Stimulated activated CD4-positive, alpha-beta T cell treated with anti-CD3 and anti-CD28 coated beads, TNF-alpha, amount 100 ng/mL, for 1 hour (primary cell): Measurements from ENCODE around the gene TFF1.

ENCODE experiments used
- DNase-seq, 3 donors: peaks; one replicate each; pipeline ENCODE4 v3.0.0-alpha.2; 2020; ENCODE audit warnings: low read depth in 3 of 3, low spot score in 1 of 3

TFF1 gene

GRCh38 chr21:42319851-42320572, 46.3 kb downstream of the TFF1 start:
- no peak for DNase-seq

DNA sequence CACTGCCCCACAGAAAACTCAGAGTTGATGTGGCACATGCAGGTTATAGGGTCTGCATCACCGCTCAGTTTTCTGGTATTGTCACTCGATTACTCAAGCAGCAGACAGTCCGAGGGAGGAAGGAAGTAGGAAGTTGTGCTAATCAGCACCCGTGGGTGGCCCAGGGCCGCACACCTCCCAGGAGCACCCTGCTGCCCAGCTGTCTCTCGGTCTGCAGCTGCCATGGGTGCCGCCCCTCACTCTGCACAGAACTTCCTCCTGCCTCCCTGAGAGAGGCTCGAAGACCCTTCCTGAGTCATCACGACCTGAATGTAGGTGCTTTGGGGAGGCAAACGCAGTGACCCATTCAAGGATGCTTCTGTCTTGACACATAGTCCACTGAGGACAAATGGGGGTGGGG, 47.0 kb downstream of the TFF1 start:
- no peak for DNase-seq

- DNase-seq: no peak
Measured at GRCh38 chr21:42317826-42318746, 48.2 kb downstream of the TFF1 start.

- DNase-seq: no peak
Measured at GRCh38 chr21:42317341-42317741, 49.0 kb downstream of the TFF1 start.

DNA sequence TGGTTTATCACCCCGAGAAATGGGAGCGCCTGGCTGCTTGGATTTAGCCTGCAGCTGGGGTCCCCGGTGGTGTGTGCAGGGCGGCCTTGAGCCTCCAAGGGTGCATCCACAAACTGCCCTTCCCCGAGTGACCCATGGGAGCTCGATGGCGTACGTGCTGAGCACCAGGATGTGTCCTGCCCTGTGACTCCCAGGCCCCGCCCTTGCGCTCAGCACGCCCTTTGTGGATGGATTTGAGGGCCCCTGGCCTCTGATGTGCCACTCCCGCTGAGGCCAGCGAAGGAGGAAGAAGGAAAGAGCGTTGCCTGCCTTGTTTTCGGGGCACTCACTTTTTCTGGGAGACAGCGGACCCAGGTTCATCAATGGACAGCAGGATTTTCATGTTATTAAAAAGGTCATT, 49.4 kb downstream of the TFF1 start:
- DNase-seq: no peak

DNA sequence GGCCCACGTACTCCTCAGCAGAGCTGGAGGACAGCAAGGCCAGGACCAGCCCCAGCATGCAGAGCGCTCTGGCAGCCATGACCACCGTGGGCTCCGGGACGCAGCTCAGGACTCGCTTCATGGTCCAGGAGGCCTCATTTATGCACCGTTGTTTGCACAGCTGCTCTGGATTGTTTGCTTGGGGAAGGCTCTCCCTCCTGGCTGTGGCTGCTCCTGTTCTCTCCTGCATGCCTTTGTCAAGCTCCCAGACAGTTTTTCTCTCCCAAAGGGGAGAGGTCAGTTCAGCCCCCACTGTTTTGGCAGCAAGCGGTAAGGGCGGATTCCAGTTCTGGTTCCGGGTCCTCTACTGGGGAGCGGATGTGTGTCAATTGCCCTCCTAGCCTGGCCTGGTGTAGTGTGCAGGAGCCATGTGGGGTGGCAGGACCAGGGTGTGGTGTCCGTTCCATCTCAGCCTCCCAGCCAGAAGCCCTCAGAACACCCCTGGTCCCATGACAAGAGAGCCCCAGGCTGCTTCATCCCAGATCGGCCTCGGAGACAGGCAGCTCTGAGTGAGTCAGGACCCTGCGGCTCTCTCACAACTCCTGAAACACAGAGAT, 50.9 kb downstream of the TFF1 start, which contains the start of gene TFF3:
Gene TFF3 (minus strand): TSS at position 114 of the 596 bp plus-strand sequence. CDS start 35 bp downstream, at position 79.
- no peak for DNase-seq

DNA sequence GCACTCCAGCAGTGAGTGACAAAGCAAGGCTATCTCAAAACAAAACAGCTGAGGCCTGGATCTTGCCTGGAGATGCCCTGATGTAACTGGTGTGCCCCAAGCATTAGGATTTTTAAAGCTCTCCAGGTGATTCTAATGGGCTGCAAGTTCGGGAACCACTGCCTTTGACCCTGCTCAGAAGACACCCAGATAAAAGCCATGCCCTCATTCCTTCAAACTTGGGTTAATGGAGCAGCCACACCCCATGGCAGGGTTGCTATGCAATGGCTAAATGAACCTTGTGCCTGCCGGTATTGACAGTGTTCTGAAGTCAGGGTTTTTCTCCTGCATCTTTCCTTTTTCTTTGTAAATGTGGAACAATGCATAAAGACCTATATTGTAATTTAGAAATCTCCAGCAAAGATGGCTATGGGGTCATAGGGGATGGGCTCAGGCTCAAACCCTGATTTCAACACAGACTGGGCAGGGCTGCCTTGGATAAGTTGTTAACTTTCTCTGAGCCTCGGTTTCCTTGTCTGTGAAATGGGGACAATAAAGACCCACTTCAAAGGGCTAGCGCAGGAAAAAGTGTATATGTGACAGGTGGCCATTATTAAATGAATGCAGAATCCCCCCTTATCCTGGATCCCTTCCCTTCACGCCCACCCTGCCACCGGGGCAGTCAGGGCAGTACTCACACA, 51.6 kb downstream of the TFF1 start:
- DNase-seq: no peak

- DNase-seq: no peak
Measured at GRCh38 chr21:42313501-42313969, 52.8 kb downstream of the TFF1 start.

- no peak for DNase-seq
Measured at GRCh38 chr21:42312626-42313104, 53.7 kb downstream of the TFF1 start.
